CD8-positive, alpha-beta memory T cell (primary cell): ENCODE results near the gene CLEC4M. TPM values are rescaled to one million over a fixed set of nuclear protein-coding genes. Genes with fewer than 3 reads are reported as not detected.

ENCODE experiments used
- CTCF ChIA-PET: fragments of 350-600 bp; sonication (Branson Sonifier 250); formaldehyde crosslinking; loops from one replicate; lab custom pipeline; 2021; ENCODE audit warnings: antibody characterized with exemption; lab: Charles Lee
- POLR2A ChIA-PET: fragments of 350-600 bp; sonication (Branson Sonifier 250); formaldehyde crosslinking; loops from one replicate; lab custom pipeline; 2021; ENCODE audit warnings: antibody characterized with exemption; lab: Charles Lee
- DNase-seq, 5 donors: peaks; one replicate each; pipeline versions ENCODE4 v3.0.0 to v3.0.0-alpha.2; 2020 to 2022; ENCODE audit warnings: mixed read lengths in 1 of 5
- H3K27ac ChIP-seq: one replicate; pipeline ENCODE4 v1.7.0; 2013; ENCODE audit warnings: low read depth, mild to moderate bottlenecking, low read length, moderate library complexity
- H3K27me3 ChIP-seq: 2 replicates; pipeline ENCODE4 v1.7.0; 2013; ENCODE audit warnings: low read length, mild to moderate bottlenecking; ENCODE audit not compliant: insufficient read depth, poor library complexity, severe bottlenecking
- H3K36me3 ChIP-seq: 2 replicates; pipeline ENCODE4 v1.7.0; 2013; ENCODE audit warnings: mild to moderate bottlenecking, low read length, moderate library complexity; ENCODE audit not compliant: insufficient read depth
- H3K4me1 ChIP-seq: 2 replicates; pipeline ENCODE4 v1.7.0; 2013; ENCODE audit warnings: mild to moderate bottlenecking, low read length, moderate library complexity; ENCODE audit not compliant: insufficient read depth
- H3K4me3 ChIP-seq: 2 replicates; pipeline ENCODE4 v1.7.0; 2013; ENCODE audit warnings: mild to moderate bottlenecking, low read length
- H3K9me3 ChIP-seq: 2 replicates; pipeline ENCODE4 v1.7.0; 2013; ENCODE audit warnings: mild to moderate bottlenecking, low read length
- H3K27ac Mint-ChIP-seq, 8 donors: one replicate each; pipeline ENCODE4 v1.8.0; 2020 to 2021; ENCODE audit warnings: mixed read lengths in 8 of 8, mild to moderate bottlenecking in 6 of 8, inconsistent platforms in 3 of 8, moderate library complexity in 3 of 8
- H3K27me3 Mint-ChIP-seq, 2 donors: one replicate each; pipeline ENCODE4 v1.8.0; 2020 to 2021; ENCODE audit warnings: mixed read lengths in 2 of 2, mild to moderate bottlenecking in 1 of 2, moderate library complexity in 1 of 2
- H3K36me3 Mint-ChIP-seq, 3 donors: one replicate each; pipeline ENCODE4 v1.8.0; 2020 to 2021; ENCODE audit warnings: mixed read lengths in 3 of 3, inconsistent platforms in 1 of 3, mild to moderate bottlenecking in 1 of 3
- H3K4me1 Mint-ChIP-seq, 3 donors: one replicate each; pipeline ENCODE4 v1.8.0; 2020 to 2021; ENCODE audit warnings: mixed read lengths in 3 of 3, inconsistent platforms in 1 of 3, mild to moderate bottlenecking in 1 of 3
- H3K4me3 Mint-ChIP-seq, 7 donors: one replicate each; pipeline ENCODE4 v1.8.0; 2020 to 2021; ENCODE audit warnings: mixed read lengths in 7 of 7, mild to moderate bottlenecking in 6 of 7, moderate library complexity in 4 of 7, inconsistent platforms in 2 of 7
- H3K9me3 Mint-ChIP-seq, 5 donors: one replicate each; pipeline ENCODE4 v1.8.0; 2020 to 2022; ENCODE audit warnings: mixed read lengths in 5 of 5, mild to moderate bottlenecking in 3 of 5, moderate library complexity in 2 of 5, inconsistent platforms in 1 of 5
- polyA plus RNA-seq: library from polyadenylated mRNA; unstranded; fragments of 300-500 nt; fragmentation: Illumina TruSeq; gene quantifications from one replicate; pipeline ENCODE4 v1.2.3, GENCODE V29; 2021
- total RNA-seq, 2 experiments: library from RNA; stranded (reverse); gene quantifications; one replicate each; pipeline ENCODE4 v1.2.3, GENCODE V29; 2021

The CLEC4M gene
- total and polyA plus RNA-seq, 3 experiments from 2014 or later = not detected

GRCh38 chr19:7818806-7819205 lies 55.8 kb downstream of the CLEC4M start:
- H3K27ac Mint-ChIP-seq = no peak overlapping the region
- ChIA-PET CTCF (interaction anchor here (1.4 to 1.9 kb wide), 3 partner anchors 14 to 50 kb away, joined by 4 to 7 read pairs (median 4); no protein-coding TSS in a partner anchor), POLR2A (no interaction called here)
- Histone ChIP-seq H3K27ac (no peak overlapping the region), H3K9me3 (no peaks in the 10 kb centered on the region), H3K4me3 (no peak overlapping the region), H3K36me3 (no peaks in the 10 kb centered on the region), H3K4me1 (peaks cover 13% of the 10 kb centered on the region), H3K27me3 (peaks cover 8% of the 10 kb centered on the region)
- peaks cover 22 to 45% of the 10 kb centered on the region in 2 donors for H3K27me3 Mint-ChIP-seq
- DNase-seq = no peak
- peaks cover 0 to 9% (median 2%) of the 10 kb centered on the region in 5 donors for H3K9me3 Mint-ChIP-seq
- H3K4me3 Mint-ChIP-seq = no peak overlapping the region
- peaks cover 0 to 1% (median 0%) of the 10 kb centered on the region in 3 donors for H3K36me3 Mint-ChIP-seq
- H3K4me1 Mint-ChIP-seq = peaks cover 12 to 19% (median 16%) of the 10 kb centered on the region in 3 donors

Other genes starting within 250 kb of the CLEC4M start
- gene ZNF358, start 247.1 kb upstream of the CLEC4M start, total RNA-seq = 1 to 10 TPM; 7.6 to 8.9 TPM
- 2.5 TPM for gene ZNF358, start 247.1 kb upstream of the CLEC4M start, polyA plus RNA-seq
- gene MCOLN1, start 240.6 kb upstream of the CLEC4M start, total RNA-seq = 10 to 100 TPM; 19.4 to 19.6 TPM
- 11.6 TPM for gene MCOLN1, start 240.6 kb upstream of the CLEC4M start, polyA plus RNA-seq
- 100 to 1,000 TPM; 112 to 117 TPM for gene PNPLA6, start 227.5 kb upstream of the CLEC4M start, total RNA-seq
- gene PNPLA6, start 227.5 kb upstream of the CLEC4M start, polyA plus RNA-seq = 17.1 TPM
- gene CAMSAP3, start 167.4 kb upstream of the CLEC4M start, total RNA-seq = under 1 TPM; 0.24 to 0.31 TPM
- gene CAMSAP3, start 167.4 kb upstream of the CLEC4M start, polyA plus RNA-seq = 0.07 TPM
- 10 to 100 TPM; 46.0 to 47.6 TPM for gene XAB2, start 133.7 kb upstream of the CLEC4M start, total RNA-seq
- gene XAB2, start 133.7 kb upstream of the CLEC4M start, polyA plus RNA-seq = 8.8 TPM
- 100 to 1,000 TPM; 110 TPM for gene PET100, start 133.4 kb upstream of the CLEC4M start, total RNA-seq
- 297 TPM for gene PET100, start 133.4 kb upstream of the CLEC4M start, polyA plus RNA-seq
- gene PCP2, start 129.5 kb upstream of the CLEC4M start, total RNA-seq = under 1 TPM; 0.48 to 0.91 TPM
- not detected for gene PCP2, start 129.5 kb upstream of the CLEC4M start, polyA plus RNA-seq
- gene STXBP2, start 126.1 kb upstream of the CLEC4M start, total RNA-seq = 10 to 100 TPM; 80.1 to 80.5 TPM
- gene STXBP2, start 126.1 kb upstream of the CLEC4M start, polyA plus RNA-seq = 75.2 TPM
- gene RETN, start 94.2 kb upstream of the CLEC4M start, total RNA-seq = not detected
- 1.2 TPM for gene RETN, start 94.2 kb upstream of the CLEC4M start, polyA plus RNA-seq
- gene MCEMP1, start 86.2 kb upstream of the CLEC4M start, total RNA-seq = not detected
- not detected for gene MCEMP1, start 86.2 kb upstream of the CLEC4M start, polyA plus RNA-seq
- gene TRAPPC5, start 82.4 kb upstream of the CLEC4M start, total RNA-seq = 10 to 100 TPM; 63.5 to 70.1 TPM
- gene TRAPPC5, start 82.4 kb upstream of the CLEC4M start, polyA plus RNA-seq = 155 TPM
- 1 to 10 TPM in 1 of 2 experiments, under 1 TPM in 1; 0.96 to 1.6 TPM for gene FCER2, start 61.1 kb upstream of the CLEC4M start, total RNA-seq
- not detected for gene FCER2, start 61.1 kb upstream of the CLEC4M start, polyA plus RNA-seq
- not detected for gene CLEC4G, start 31.1 kb upstream of the CLEC4M start, total RNA-seq
- gene CLEC4G, start 31.1 kb upstream of the CLEC4M start, polyA plus RNA-seq = not detected
- under 1 TPM; 0.16 to 0.28 TPM for gene CD209, start 15.7 kb upstream of the CLEC4M start, total RNA-seq
- not detected for gene CD209, start 15.7 kb upstream of the CLEC4M start, polyA plus RNA-seq
- 1 to 10 TPM; 6.7 to 7.4 TPM for gene EVI5L, start 67.0 kb downstream of the CLEC4M start, total RNA-seq
- gene EVI5L, start 67.0 kb downstream of the CLEC4M start, polyA plus RNA-seq = 2.9 TPM
- not detected for gene PRR36, start 111.1 kb downstream of the CLEC4M start, total RNA-seq
- not detected for gene PRR36, start 111.1 kb downstream of the CLEC4M start, polyA plus RNA-seq
- gene LRRC8E, start 125.3 kb downstream of the CLEC4M start, total RNA-seq = not detected
- gene LRRC8E, start 125.3 kb downstream of the CLEC4M start, polyA plus RNA-seq = not detected
- gene MAP2K7, start 140.6 kb downstream of the CLEC4M start, total RNA-seq = 10 to 100 TPM; 35.9 to 38.3 TPM
- gene MAP2K7, start 140.6 kb downstream of the CLEC4M start, polyA plus RNA-seq = 2.0 TPM
- 1 to 10 TPM; 7.7 to 8.6 TPM for gene TGFBR3L, start 151.6 kb downstream of the CLEC4M start, total RNA-seq
- gene TGFBR3L, start 151.6 kb downstream of the CLEC4M start, polyA plus RNA-seq = 1.3 TPM
- 10 to 100 TPM; 17.4 to 18.2 TPM for gene SNAPC2, start 157.1 kb downstream of the CLEC4M start, total RNA-seq
- gene SNAPC2, start 157.1 kb downstream of the CLEC4M start, polyA plus RNA-seq = 21.9 TPM
- under 1 TPM; 0.42 to 0.72 TPM for gene CTXN1, start 162.9 kb downstream of the CLEC4M start, total RNA-seq
- not detected for gene CTXN1, start 162.9 kb downstream of the CLEC4M start, polyA plus RNA-seq
- gene TIMM44, start 180.4 kb downstream of the CLEC4M start, total RNA-seq = 100 to 1,000 TPM; 105 to 107 TPM
- gene TIMM44, start 180.4 kb downstream of the CLEC4M start, polyA plus RNA-seq = 16.9 TPM
- 100 to 1,000 TPM; 156 to 164 TPM for gene ELAVL1, start 242.4 kb downstream of the CLEC4M start, total RNA-seq
- 63.3 TPM for gene ELAVL1, start 242.4 kb downstream of the CLEC4M start, polyA plus RNA-seq